NOMO-1 (cell line): ENCODE data around the gene TSC1.

ENCODE experiments used
- DNase-seq, 2 experiments: peaks; one replicate each; lab custom pipeline; 2025; ENCODE audit not compliant: unreplicated experiment in 2 of 2; lab: John Stamatoyannopoulos, UW

Gene TSC1

GRCh38 chr9:132873403-132873802 is 71.0 kb downstream of the TSC1 start:
- DNase-seq = no peak

- no peak for DNase-seq
Measured at GRCh38 chr9:132869266-132869665, 75.2 kb downstream of the TSC1 start.

- no peak for DNase-seq
Measured at GRCh38 chr9:132866898-132867297, 77.5 kb downstream of the TSC1 start.

GRCh38 chr9:132864691-132865090 is 79.7 kb downstream of the TSC1 start:
- DNase-seq = no peak

- no peak for DNase-seq
Measured at GRCh38 chr9:132864277-132864676, 80.1 kb downstream of the TSC1 start.

GRCh38 chr9:132863096-132863495 is 81.3 kb downstream of the TSC1 start:
- DNase-seq = no peak

GRCh38 chr9:132862533-132862932 is 81.9 kb downstream of the TSC1 start:
- no peak for DNase-seq

GRCh38 chr9:132861666-132862065 is 82.8 kb downstream of the TSC1 start:
- DNase-seq = no peak

GRCh38 chr9:132858751-132859150 is 85.7 kb downstream of the TSC1 start:
- DNase-seq = no peak

GRCh38 chr9:132857616-132858342 is 86.6 kb downstream of the TSC1 start:
- DNase-seq = no peak

- no peak for DNase-seq
Measured at GRCh38 chr9:132857031-132857430, 87.4 kb downstream of the TSC1 start.

- no peak for DNase-seq
Measured at GRCh38 chr9:132855904-132856303, 88.5 kb downstream of the TSC1 start.

GRCh38 chr9:132854832-132855231 is 89.6 kb downstream of the TSC1 start:
- DNase-seq = no peak

- no peak for DNase-seq
Measured at GRCh38 chr9:132853482-132853881, 90.9 kb downstream of the TSC1 start.

- DNase-seq = no peak
Measured at GRCh38 chr9:132849185-132849706, 95.2 kb downstream of the TSC1 start.

- DNase-seq = no peak
Measured at GRCh38 chr9:132846918-132847515, 97.4 kb downstream of the TSC1 start.

- no peak for DNase-seq
Measured at GRCh38 chr9:132846109-132846917, 98.1 kb downstream of the TSC1 start.

GRCh38 chr9:132842124-132843044 is 102.0 kb downstream of the TSC1 start:
- no peak for DNase-seq
